ENCODE measurements around the gene SPRED3.
"Not testable (repeated sequence)": the region's sequence is repeated elsewhere in the genome, so short reads cannot be mapped to it uniquely, and the experiment has no call there.

Gene SPRED3

GRCh38 chr19:38425222-38425809, 36.8 kb downstream of the SPRED3 start:
- no peaks in the 10 kb centered on the region for H3K9me3 ChIP-seq
- no peaks in the 10 kb centered on the region for H3K36me3 ChIP-seq
- H3K27me3 ChIP-seq = peaks cover 0 to 50% of the 10 kb centered on the region in 2 donors
- TF ChIP-seq CTCF (IDR thresholded peaks at IDR 0.05) = no peak
- H3K4me1 ChIP-seq = no peaks in the 10 kb centered on the region
- H3K4me3 ChIP-seq = peak overlapping the region; percentile 25 to 26
- no peak overlapping the region for H3K27ac ChIP-seq
- DNase-seq = no peak
- intact Hi-C loops (cut with DNase I; ENCODE audit: low total_unique reads) = no loop called here

GRCh38 chr19:38425810-38426466, 37.4 kb downstream of the SPRED3 start, which contains the start of gene RASGRP4:
Gene RASGRP4 (minus strand): TSS chr19:38426219. CDS start chr19:38426091, 128 bp downstream.
- Histone ChIP-seq H3K27ac (no peak within 1 kb of the TSS), H3K36me3 (no peaks in the 10 kb centered on the region), H3K9me3 (no peaks in the 10 kb centered on the region), H3K4me1 (no peaks in the 10 kb centered on the region), H3K27me3 (peaks cover 0 to 45% of the 10 kb centered on the region in 2 donors), H3K4me3 (peak within 1 kb of the TSS; percentile 25 to 26)
- TF ChIP-seq CTCF (IDR thresholded peaks at IDR 0.05) = no peak
- DNase-seq = peak in 1 of 2 donors; percentile 25
- intact Hi-C loops (cut with DNase I; ENCODE audit: low total_unique reads) = no loop called here

- DNase-seq, H3K4me1 ChIP-seq: not testable (repeated sequence)
These were observed 38.7 kb downstream of the SPRED3 start for GRCh38 chr19:38427035-38427677.

GRCh38 chr19:38429055-38429810, 40.7 kb downstream of the SPRED3 start:
- H3K4me1 ChIP-seq = peaks cover 0 to 6% (median 0%) of the 10 kb centered on the region in 4 donors
- H3K27me3 ChIP-seq = peaks cover 0 to 46% of the 10 kb centered on the region in 2 donors
- no peaks in the 10 kb centered on the region for H3K36me3 ChIP-seq
- no peak overlapping the region for H3K4me3 ChIP-seq
- TF ChIP-seq CTCF (IDR thresholded peaks at IDR 0.05) = no peak
- no peaks in the 10 kb centered on the region for H3K9me3 ChIP-seq
- intact Hi-C loops (cut with DNase I; ENCODE audit: low total_unique reads) = no loop called here
- no peak overlapping the region for H3K27ac ChIP-seq
- DNase-seq = no peak

More at GRCh38 chr19:38427035-38427677, 38.7 kb downstream of the SPRED3 start:
- H3K9me3 ChIP-seq; H3K4me3 ChIP-seq; H3K36me3 ChIP-seq; H3K27ac ChIP-seq; intact Hi-C loops (cut with DNase I; ENCODE audit: low total_unique reads): not testable (repeated sequence)
- H3K27me3 ChIP-seq = peaks cover 0 to 44% of the 10 kb centered on the region in 2 donors

GRCh38 chr19:38429811-38430156, 41.3 kb downstream of the SPRED3 start:
- intact Hi-C loops (cut with DNase I; ENCODE audit: low total_unique reads) = no loop called here
- Histone ChIP-seq H3K27me3 (peaks cover 0 to 46% of the 10 kb centered on the region in 2 donors), H3K9me3 (no peaks in the 10 kb centered on the region), H3K36me3 (no peaks in the 10 kb centered on the region), H3K4me3 (no peak overlapping the region), H3K27ac (no peak overlapping the region), H3K4me1 (peaks cover 0 to 6% (median 0%) of the 10 kb centered on the region in 4 donors)
- no peak for DNase-seq
- TF ChIP-seq CTCF (IDR thresholded peaks at IDR 0.05) = no peak
